ENCODE measurements around the gene SHB.

SHB gene

GRCh38 chr9:37880916-37881479 lies 188.0 kb downstream of the SHB start:
- no peak for DNase-seq

GRCh38 chr9:37876376-37876775 lies 192.7 kb downstream of the SHB start:
- no peak for DNase-seq

GRCh38 chr9:37873955-37874354 lies 195.1 kb downstream of the SHB start:
- DNase-seq = no peak

GRCh38 chr9:37870799-37871176 lies 198.2 kb downstream of the SHB start:
- DNase-seq = no peak

GRCh38 chr9:37870081-37870798 lies 198.8 kb downstream of the SHB start:
- DNase-seq = no peak

All from NCI-H2029 treated with DMSO at 0.1 percent for 48 hours (cell line).